H9 (cell line): Measurements from ENCODE around the gene RNF31. TPM values are rescaled to one million over a fixed set of nuclear protein-coding genes. Genes with fewer than 3 reads are reported as not detected.
A peak's percentile ranks its signal among the peaks of the same experiment; 100 is the strongest.

Source experiments
- DNase-seq: peaks from one replicate; pipeline ENCODE4 v3.0.0-alpha.2; 2017
- H2AFZ ChIP-seq: one replicate; pipeline ENCODE4 v1.6.1; 2013; ENCODE audit warnings: mild to moderate bottlenecking, low read length, control low read depth, moderate library complexity
- H2AK5ac ChIP-seq: 2 replicates; pipeline ENCODE4 v1.6.1; 2013; ENCODE audit warnings: low read length, control low read depth, mixed read lengths; ENCODE audit not compliant: insufficient read length
- H2BK120ac ChIP-seq: one replicate; pipeline ENCODE4 v1.6.1; 2013; ENCODE audit warnings: low read depth, mild to moderate bottlenecking, low read length, control low read depth, inconsistent platforms; ENCODE audit not compliant: poor library complexity, severe bottlenecking
- H2BK12ac ChIP-seq: 2 replicates; pipeline ENCODE4 v1.6.1; 2013; ENCODE audit warnings: low read length, control low read depth, mixed read lengths, low read depth; ENCODE audit not compliant: insufficient read length
- H2BK15ac ChIP-seq: 2 replicates; pipeline ENCODE4 v1.6.1; 2013; ENCODE audit warnings: low read depth, low read length, control low read depth
- H2BK20ac ChIP-seq: one replicate; pipeline ENCODE4 v1.6.1; 2013; ENCODE audit warnings: low read depth, mild to moderate bottlenecking, low read length, control low read depth, inconsistent platforms; ENCODE audit not compliant: poor library complexity, severe bottlenecking
- H2BK5ac ChIP-seq: 2 replicates; pipeline ENCODE4 v1.6.1; 2013; ENCODE audit warnings: low read length, control low read depth, mixed read lengths; ENCODE audit not compliant: insufficient read length
- H3K14ac ChIP-seq: 2 replicates; pipeline ENCODE4 v1.6.1; 2013; ENCODE audit warnings: low read length, control low read depth; ENCODE audit not compliant: insufficient read depth
- H3K18ac ChIP-seq: 2 replicates; pipeline ENCODE4 v1.6.1; 2013; ENCODE audit warnings: low read depth, mild to moderate bottlenecking, mixed read lengths, low read length, control low read depth; ENCODE audit not compliant: insufficient read length
- H3K23ac ChIP-seq: 2 replicates; pipeline ENCODE4 v1.6.1; 2013; ENCODE audit warnings: low read length, control low read depth, mixed read lengths, low read depth; ENCODE audit not compliant: insufficient read length
- H3K23me2 ChIP-seq: 2 replicates; pipeline ENCODE4 v1.6.1; 2013; ENCODE audit warnings: low read depth, mild to moderate bottlenecking, mixed read lengths, low read length, control low read depth; ENCODE audit not compliant: insufficient read length, poor library complexity, severe bottlenecking
- H3K27ac ChIP-seq: 2 replicates; pipeline ENCODE4 v1.5.1; 2013; ENCODE audit warnings: low read length, control low read depth, mixed read lengths, low read depth; ENCODE audit not compliant: insufficient read length
- H3K27me3 ChIP-seq: 2 replicates; pipeline ENCODE4 v1.6.1; 2013; ENCODE audit warnings: low read length, control low read depth, inconsistent platforms; ENCODE audit not compliant: insufficient read depth
- H3K4ac ChIP-seq: 2 replicates; pipeline ENCODE4 v1.6.1; 2013; ENCODE audit warnings: low read depth, mild to moderate bottlenecking, control low read depth, inconsistent platforms, low read length, moderate library complexity
- H3K4me1 ChIP-seq: 2 replicates; pipeline ENCODE4 v1.6.1; 2013; ENCODE audit warnings: low read length, control low read depth, inconsistent platforms; ENCODE audit not compliant: insufficient read depth
- H3K4me2 ChIP-seq: 2 replicates; pipeline ENCODE4 v1.6.1; 2013; ENCODE audit warnings: low read length, control low read depth, mixed read lengths; ENCODE audit not compliant: insufficient read length, insufficient read depth
- H3K56ac ChIP-seq: 2 replicates; pipeline ENCODE4 v1.6.1; 2013; ENCODE audit warnings: low read depth, mild to moderate bottlenecking, mixed read lengths, low read length, control low read depth; ENCODE audit not compliant: insufficient read length
- H3K79me1 ChIP-seq: 2 replicates; pipeline ENCODE4 v1.6.1; 2013; ENCODE audit warnings: low read depth, mild to moderate bottlenecking, moderate library complexity, low read length, control low read depth, inconsistent platforms; ENCODE audit not compliant: insufficient read depth, poor library complexity, severe bottlenecking
- H3K79me2 ChIP-seq: 2 replicates; pipeline ENCODE4 v1.6.1; 2013; ENCODE audit warnings: low read length, control low read depth, inconsistent platforms; ENCODE audit not compliant: insufficient read depth
- H3K9ac ChIP-seq: 2 replicates; pipeline ENCODE4 v1.6.1; 2013; ENCODE audit warnings: low read length, control low read depth, mixed read lengths; ENCODE audit not compliant: insufficient read length; ENCODE audit errors: extremely low read depth
- H3K9me3 ChIP-seq: one replicate; pipeline ENCODE4 v1.6.1; 2013; ENCODE audit warnings: low read depth, low read length, inconsistent platforms; ENCODE audit not compliant: control insufficient read depth
- H3T11ph ChIP-seq: one replicate; pipeline ENCODE4 v1.6.1; 2013; ENCODE audit warnings: mild to moderate bottlenecking, low read length, control low read depth, inconsistent platforms
- H4K20me1 ChIP-seq: one replicate; pipeline ENCODE4 v1.6.1; 2013; ENCODE audit not compliant: control insufficient read depth, insufficient read length, insufficient read depth
- H4K5ac ChIP-seq: 2 replicates; pipeline ENCODE4 v1.6.1; 2013; ENCODE audit warnings: low read depth, mild to moderate bottlenecking, mixed read lengths, low read length, control low read depth; ENCODE audit not compliant: insufficient read length
- H4K8ac ChIP-seq: replicated peaks from 2 replicates; pipeline ENCODE4 v1.6.1; 2013; ENCODE audit warnings: low read length, control low read depth, mixed read lengths, low read depth; ENCODE audit not compliant: insufficient read length
- H4K91ac ChIP-seq: 2 replicates; pipeline ENCODE4 v1.6.1; 2013; ENCODE audit warnings: low read depth, mild to moderate bottlenecking, moderate library complexity, mixed read lengths, low read length, control low read depth; ENCODE audit not compliant: insufficient read length
- H3K27ac Mint-ChIP-seq, 3 experiments: 2 replicates in 2 of 3; 3 replicates in 1 of 3; pipeline ENCODE4 v1.8.0; 2020 to 2021; ENCODE audit warnings: mixed read lengths in 3 of 3, mild to moderate bottlenecking in 1 of 3, moderate library complexity in 1 of 3
- H3K27me3 Mint-ChIP-seq: 2 replicates; pipeline ENCODE4 v1.8.0; 2021; ENCODE audit warnings: low read depth, mild to moderate bottlenecking, moderate library complexity, mixed read lengths
- H3K36me3 Mint-ChIP-seq, 3 experiments: 2 replicates in 2 of 3; 3 replicates in 1 of 3; pipeline ENCODE4 v1.8.0; 2020 to 2021; ENCODE audit warnings: low read depth in 3 of 3, mixed read lengths in 3 of 3; ENCODE audit not compliant: insufficient read depth in 1 of 3
- H3K4me1 Mint-ChIP-seq, 2 experiments: 2 replicates each; pipeline ENCODE4 v1.8.0; 2020; ENCODE audit warnings: mixed read lengths in 2 of 2
- H3K4me3 Mint-ChIP-seq, 2 experiments: 2 replicates in 1 of 2; 3 replicates in 1 of 2; pipeline ENCODE4 v1.8.0; 2020 to 2021; ENCODE audit warnings: mild to moderate bottlenecking in 2 of 2, mixed read lengths in 2 of 2, moderate library complexity in 1 of 2
- H3K9me3 Mint-ChIP-seq, 2 experiments: 2 replicates in 1 of 2; 3 replicates in 1 of 2; pipeline ENCODE4 v1.8.0; 2020; ENCODE audit warnings: mild to moderate bottlenecking in 2 of 2, mixed read lengths in 2 of 2, moderate library complexity in 1 of 2
- CTCF ChIP-seq: fragments of 200-600 bp; sonication (generic); conservative IDR thresholded peaks from 3 replicates; pipeline ENCODE4 v1.8.0; 2021; ENCODE audit warnings: antibody characterized with exemption, mild to moderate bottlenecking
- WGBS: extraction: QIAGEN DNeasy Blood & Tissue Kit; methylation state at CpG from one replicate; pipeline ENCODE4 v1.1.7; 2013; ENCODE audit warnings: missing lambda C conversion rate, low lambda C conversion rate, mixed read lengths; ENCODE audit not compliant: insufficient read length; ENCODE audit errors: extremely low coverage; 5-methylcytosine and 5-hydroxymethylcytosine counted together
- total RNA-seq: library from RNA; stranded (reverse); gene quantifications from 2 replicates; pipeline ENCODE4 v1.2.1, GENCODE V29; 2021

The RNF31 gene
- total RNA-seq, 1 experiment from 2014 or later = 87.3 TPM

GRCh38 chr14:24160499-24160849 lies 13.2 kb downstream of the RNF31 start:
- Histone ChIP-seq H3K18ac (no peak overlapping the region), H2BK12ac (no peak overlapping the region), H3K56ac (no peak overlapping the region), H3K9me3 (no peaks in the 10 kb centered on the region), H2BK15ac (no peak overlapping the region), H2BK120ac (no peak overlapping the region), H3K4ac (no peak overlapping the region), H3K23me2 (no peaks in the 10 kb centered on the region), H3T11ph (no peak overlapping the region), H4K5ac (no peak overlapping the region), H2BK20ac (no peak overlapping the region), H3K79me1 (no peaks in the 10 kb centered on the region), H4K20me1 (no peaks in the 10 kb centered on the region), H2BK5ac (no peak overlapping the region), H3K27me3 (no peaks in the 10 kb centered on the region), H3K4me1 (no peaks in the 10 kb centered on the region), H4K91ac (no peak overlapping the region), H3K14ac (no peak overlapping the region), H3K4me2 (no peak overlapping the region), H3K23ac (no peak overlapping the region), H3K27ac (no peak overlapping the region), H2AFZ (no peak overlapping the region), H2AK5ac (no peak overlapping the region), H3K9ac (no peak overlapping the region), H4K8ac (no peak overlapping the region), H3K79me2 (no peaks in the 10 kb centered on the region)
- peak overlapping the region in 1 of 3 experiments; percentile 79; a peak in 1 of 7 replicates for H3K27ac Mint-ChIP-seq
- WGBS = no CpG with 5 or more reads among the region's 4 CpGs
- DNase-seq = no peak
- peaks cover 11 to 13% of the 10 kb centered on the region in 2 experiments for H3K4me1 Mint-ChIP-seq
- H3K9me3 Mint-ChIP-seq = no peaks in the 10 kb centered on the region
- H3K36me3 Mint-ChIP-seq = peaks cover 27 to 64% (median 61%) of the 10 kb centered on the region in 3 experiments
- no peaks in the 10 kb centered on the region; the same call in 1 of the 2 replicates for H3K27me3 Mint-ChIP-seq
- no peak overlapping the region for H3K4me3 Mint-ChIP-seq
- TF ChIP-seq CTCF = no peak
